Activated naive CD4-positive, alpha-beta T cell treated with anti-CD3 and anti-CD28 coated beads for 36 hours (primary cell): ENCODE results near the gene ATG5. TPM values are rescaled to one million over a fixed set of nuclear protein-coding genes. Genes with fewer than 3 reads are reported as not detected.
A peak's percentile ranks its signal among the peaks of the same experiment; 100 is the strongest.

Experiments used
- CTCF ChIA-PET: fragments of 350-600 bp; sonication (Branson Sonifier 250); formaldehyde crosslinking; loops from one replicate; lab custom pipeline; 2021; ENCODE audit warnings: antibody characterized with exemption; lab: Charles Lee
- DNase-seq: peaks from one replicate; pipeline ENCODE4 v3.0.0-alpha.2; 2020
- H3K27ac Mint-ChIP-seq: one replicate; pipeline ENCODE4 v1.8.0; 2021; ENCODE audit warnings: mild to moderate bottlenecking, mixed read lengths
- H3K27me3 Mint-ChIP-seq: one replicate; pipeline ENCODE4 v1.8.0; 2021; ENCODE audit warnings: low read depth, mixed read lengths
- H3K36me3 Mint-ChIP-seq: one replicate; pipeline ENCODE4 v1.8.0; 2021; ENCODE audit warnings: low read depth, mixed read lengths
- H3K4me1 Mint-ChIP-seq: one replicate; pipeline ENCODE4 v1.8.0; 2021; ENCODE audit warnings: low read depth, mixed read lengths
- H3K4me3 Mint-ChIP-seq: one replicate; pipeline ENCODE4 v1.8.0; 2021; ENCODE audit warnings: mild to moderate bottlenecking, moderate library complexity, mixed read lengths
- H3K9me3 Mint-ChIP-seq: one replicate; pipeline ENCODE4 v1.8.0; 2021; ENCODE audit warnings: mixed read lengths
- intact Hi-C: fragments of 100-400 bp; cut with micrococcal nuclease; formaldehyde crosslinking; loops from one replicate; pipeline ENCODE4 v1.15.1; 2023
- total RNA-seq, 2 experiments: library from RNA; stranded (reverse); gene quantifications; one replicate each; pipeline ENCODE4 v1.2.3, GENCODE V29; 2021

The ATG5 gene
- total RNA-seq, 2 experiments from 2014 or later = 20.2 to 20.7 TPM

DNA sequence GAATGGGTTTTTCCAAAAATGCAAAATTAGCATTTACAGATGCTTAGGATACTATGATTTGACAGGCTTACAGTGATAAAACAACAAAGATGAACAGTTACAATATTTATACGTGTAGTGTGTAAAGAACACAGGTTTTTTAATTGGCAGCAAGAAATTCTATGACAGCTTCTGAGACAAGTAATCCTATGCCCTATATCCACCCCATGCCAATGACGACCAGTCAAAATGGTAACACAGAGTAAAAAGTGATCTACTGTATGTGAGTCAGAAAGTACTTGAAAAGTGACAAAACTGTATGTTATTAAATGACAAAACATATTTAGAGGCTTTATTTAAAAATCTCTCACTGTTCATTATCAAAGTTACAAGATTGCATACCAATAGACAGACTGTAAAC is 139.9 kb downstream of the ATG5 start:
- CTCF ChIA-PET = interaction anchor here (0.6 to 1.4 kb wide), 3 partner anchors 38 to 154 kb away, joined by 3 to 4 read pairs (median 3); no protein-coding TSS in a partner anchor
- Mint-ChIP-seq H3K4me3 (no peak overlapping the region), H3K27ac (peak overlapping the region; percentile 36), H3K4me1 (peaks cover 44% of the 10 kb centered on the region), H3K36me3 (peaks cover 7% of the 10 kb centered on the region), H3K27me3 (no peaks in the 10 kb centered on the region), H3K9me3 (no peaks in the 10 kb centered on the region)
- intact Hi-C loops = loop anchor here (1.0 kb wide), 3 partner anchors 21 to 87 kb away; no protein-coding TSS in a partner anchor
- DNase-seq = peak; percentile 34

DNA sequence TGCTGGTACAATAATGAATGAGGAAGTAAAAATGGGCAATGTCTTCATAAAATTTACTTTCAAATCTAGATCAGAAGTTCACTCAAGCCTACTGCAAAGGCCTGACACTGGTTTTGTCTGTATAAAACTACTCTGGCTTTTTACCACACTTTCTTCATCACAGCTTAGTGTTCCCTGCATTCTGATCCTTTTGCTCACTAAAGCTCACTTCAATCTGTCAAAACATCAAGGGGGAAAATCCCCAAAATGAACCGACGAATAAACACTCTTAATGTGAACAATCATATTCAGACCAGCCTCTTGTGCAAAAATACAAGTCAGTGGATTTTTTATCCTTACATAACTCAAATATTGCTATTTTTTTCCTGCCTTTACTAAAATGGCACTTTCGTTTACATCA is 140.9 kb downstream of the ATG5 start:
- CTCF ChIA-PET = interaction anchor here (1.1 kb wide), 1 partner anchor 39 kb away, joined by 3 read pairs; no protein-coding TSS in a partner anchor
- Mint-ChIP-seq H3K4me1 (peaks cover 43% of the 10 kb centered on the region), H3K27ac (no peak overlapping the region), H3K9me3 (no peaks in the 10 kb centered on the region), H3K4me3 (no peak overlapping the region), H3K36me3 (peaks cover 7% of the 10 kb centered on the region), H3K27me3 (no peaks in the 10 kb centered on the region)
- no peak for DNase-seq
- intact Hi-C loops = loop anchor here (1.0 kb wide), 3 partner anchors 20 to 86 kb away; no protein-coding TSS in a partner anchor

DNA sequence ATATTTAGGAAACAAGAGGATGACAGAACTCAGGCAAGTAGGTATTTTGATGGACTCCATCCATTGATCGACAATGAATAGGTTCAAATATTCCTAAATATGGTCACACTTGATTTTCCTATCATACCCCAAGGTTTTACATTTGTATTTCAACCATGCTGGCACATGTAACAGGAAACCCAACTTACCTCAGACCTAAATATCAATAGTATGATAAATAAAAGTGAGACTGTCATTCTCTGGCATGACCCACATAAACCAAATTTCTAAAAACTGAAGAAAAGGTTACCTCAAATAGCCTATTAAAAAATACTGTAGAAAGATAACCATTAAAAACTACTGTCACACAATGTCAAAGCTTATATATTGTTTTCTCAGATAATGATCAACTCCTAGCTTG is 142.1 kb downstream of the ATG5 start:
- CTCF ChIA-PET = interaction anchor here (0.6 to 1.2 kb wide), 3 partner anchors 91 to 376 kb away, joined by 3 to 5 read pairs (median 3); no protein-coding TSS in a partner anchor
- no peaks in the 10 kb centered on the region for H3K27me3 Mint-ChIP-seq
- peaks cover 41% of the 10 kb centered on the region for H3K4me1 Mint-ChIP-seq
- no peak overlapping the region for H3K4me3 Mint-ChIP-seq
- no peak overlapping the region for H3K27ac Mint-ChIP-seq
- DNase-seq = no peak
- no peaks in the 10 kb centered on the region for H3K9me3 Mint-ChIP-seq
- intact Hi-C loops = no loop called here
- peaks cover 7% of the 10 kb centered on the region for H3K36me3 Mint-ChIP-seq

DNA sequence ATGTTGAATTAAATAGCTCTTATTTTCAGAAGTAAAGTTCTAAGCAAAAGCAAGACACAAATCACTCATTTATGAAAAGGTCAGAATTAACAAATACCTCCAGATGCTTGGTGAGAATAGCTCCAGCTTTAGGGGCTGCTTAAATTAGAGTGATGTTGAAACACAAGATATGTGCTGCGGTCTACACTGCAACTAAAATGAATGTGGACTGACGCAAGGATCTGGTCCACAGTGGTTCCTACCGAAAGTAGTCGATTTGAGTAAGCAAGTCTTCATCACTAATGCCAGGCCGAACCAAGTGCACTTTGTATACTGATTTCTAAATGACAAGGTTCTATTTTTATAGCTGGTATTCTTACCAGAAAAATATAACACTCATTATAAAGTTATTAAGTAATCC is 143.1 kb downstream of the ATG5 start:
- Mint-ChIP-seq H3K27me3 (no peaks in the 10 kb centered on the region), H3K4me3 (no peak overlapping the region), H3K9me3 (no peaks in the 10 kb centered on the region), H3K36me3 (peaks cover 7% of the 10 kb centered on the region), H3K27ac (no peak overlapping the region), H3K4me1 (peaks cover 37% of the 10 kb centered on the region)
- CTCF ChIA-PET = interaction anchor here (0.8 to 1.2 kb wide), 4 partner anchors 12 to 97 kb away, joined by 3 to 5 read pairs (median 4); partner anchors contain the start of gene PRDM1
- no peak for DNase-seq
- intact Hi-C loops = loop anchor here (1.0 kb wide), 1 partner anchor 9 kb away; no protein-coding TSS in a partner anchor

DNA sequence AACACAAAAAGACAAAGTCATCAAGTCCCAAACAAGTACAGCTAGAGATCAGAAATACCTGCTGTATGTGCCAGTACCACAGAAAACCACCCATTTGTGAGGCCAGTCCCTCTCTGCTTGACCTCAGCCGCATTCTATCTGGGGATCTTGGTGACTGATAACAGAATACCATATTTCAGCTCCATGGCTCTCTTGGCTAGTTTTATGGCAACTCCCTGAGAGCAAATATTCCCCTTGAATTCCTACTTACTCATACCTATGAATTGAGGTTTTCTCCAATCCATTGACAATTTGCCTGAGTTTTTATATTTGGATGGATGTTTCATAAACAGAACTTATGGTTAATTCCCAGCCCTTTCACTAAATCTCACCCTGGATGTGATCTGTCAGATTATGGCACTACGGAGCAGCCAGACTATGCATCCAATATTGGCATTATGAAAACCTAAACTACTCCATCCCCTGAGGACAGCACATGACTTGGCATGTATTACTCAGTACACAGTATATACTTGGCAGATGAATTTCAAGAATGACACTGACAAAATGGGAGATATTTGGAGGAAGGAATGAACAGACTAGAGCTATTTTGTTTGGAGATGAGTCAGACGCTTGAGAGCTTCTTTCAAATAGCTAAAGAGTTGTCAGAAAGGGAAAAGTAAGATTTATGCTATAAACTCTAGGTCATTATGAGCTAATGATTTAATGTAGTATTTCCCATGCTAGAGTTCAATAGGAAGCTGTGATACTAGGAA is 143.7 kb downstream of the ATG5 start:
- Mint-ChIP-seq H3K36me3 (peaks cover 7% of the 10 kb centered on the region), H3K9me3 (no peaks in the 10 kb centered on the region), H3K27me3 (no peaks in the 10 kb centered on the region), H3K27ac (no peak overlapping the region), H3K4me3 (no peak overlapping the region), H3K4me1 (peaks cover 33% of the 10 kb centered on the region)
- intact Hi-C loops = loop anchor here (1.0 kb wide), 2 partner anchors 8 to 9 kb away; no protein-coding TSS in a partner anchor
- no peak for DNase-seq
- CTCF ChIA-PET = interaction anchor here (0.8 to 1.2 kb wide), 4 partner anchors 12 to 96 kb away, joined by 3 to 5 read pairs (median 4); partner anchors contain the start of gene PRDM1

DNA sequence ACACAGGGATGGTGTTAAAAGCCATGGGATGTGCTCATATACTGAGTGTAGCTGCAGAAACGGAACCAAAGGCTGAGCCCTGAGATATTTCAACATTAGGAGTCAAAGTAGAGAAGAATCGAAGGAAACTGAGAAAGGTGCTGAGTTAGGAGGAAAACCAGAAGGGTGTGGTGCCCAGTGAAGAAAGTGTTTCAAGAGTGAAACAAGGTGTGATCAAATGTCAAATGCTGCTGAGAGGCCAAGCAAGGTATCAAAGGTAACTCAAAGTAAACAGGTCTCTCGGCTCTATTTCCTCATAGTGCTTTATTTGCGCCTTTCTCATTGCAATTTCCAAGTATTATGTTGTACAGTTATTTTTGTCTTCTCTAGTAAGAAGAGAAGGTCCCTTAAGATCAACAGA is 145.4 kb downstream of the ATG5 start:
- CTCF ChIA-PET = no interaction called here
- Mint-ChIP-seq H3K4me1 (peaks cover 19% of the 10 kb centered on the region), H3K27me3 (no peaks in the 10 kb centered on the region), H3K9me3 (no peaks in the 10 kb centered on the region), H3K36me3 (no peaks in the 10 kb centered on the region), H3K4me3 (no peak overlapping the region), H3K27ac (no peak overlapping the region)
- no peak for DNase-seq
- intact Hi-C loops = no loop called here

DNA sequence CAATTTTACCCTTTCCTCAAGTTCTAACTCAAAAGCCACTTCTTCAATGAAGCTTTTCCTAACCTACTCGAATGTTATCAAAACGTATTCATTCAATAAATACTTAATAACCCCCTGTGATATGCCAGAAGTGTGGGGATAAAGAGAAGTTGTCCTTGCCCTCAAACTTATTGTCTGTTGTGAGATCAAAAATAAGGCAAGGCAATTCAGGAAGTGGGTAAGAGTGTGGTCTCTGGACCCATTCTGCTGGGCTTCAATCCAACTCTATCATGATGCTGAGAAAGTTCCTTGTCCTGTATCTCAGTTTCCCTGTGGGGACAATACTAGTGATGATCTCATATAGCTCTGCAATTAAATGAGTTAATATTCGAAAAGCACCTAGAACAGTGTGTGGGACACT is 146.7 kb downstream of the ATG5 start:
- Mint-ChIP-seq H3K27me3 (no peaks in the 10 kb centered on the region), H3K36me3 (no peaks in the 10 kb centered on the region), H3K27ac (no peak overlapping the region), H3K4me3 (no peak overlapping the region), H3K4me1 (peaks cover 13% of the 10 kb centered on the region), H3K9me3 (no peaks in the 10 kb centered on the region)
- DNase-seq = no peak
- intact Hi-C loops = no loop called here
- CTCF ChIA-PET = interaction anchor here (0.8 kb wide), 1 partner anchor 60 kb away, joined by 3 read pairs; no protein-coding TSS in a partner anchor

DNA sequence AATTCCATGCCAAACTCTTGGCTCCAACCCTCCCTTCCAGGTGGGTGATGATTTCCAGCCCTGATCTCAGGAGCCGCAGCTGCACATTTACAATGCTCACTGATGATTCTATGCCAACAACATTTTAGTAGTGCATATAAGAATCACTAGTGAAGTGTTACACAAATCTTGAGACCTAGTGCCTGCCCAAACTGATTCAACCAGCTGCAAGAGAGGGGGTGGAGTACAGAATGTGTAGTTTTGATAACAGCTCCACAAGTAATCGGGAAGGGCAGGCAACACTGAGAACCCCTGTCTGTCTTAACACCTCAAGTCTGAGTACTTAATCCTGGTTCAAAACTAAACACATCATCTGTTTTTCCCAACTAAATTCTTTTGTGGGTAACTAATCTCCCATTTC is 147.8 kb downstream of the ATG5 start:
- CTCF ChIA-PET = no interaction called here
- Mint-ChIP-seq H3K4me1 (peaks cover 14% of the 10 kb centered on the region), H3K4me3 (no peak overlapping the region), H3K27ac (no peak overlapping the region), H3K36me3 (no peaks in the 10 kb centered on the region), H3K27me3 (no peaks in the 10 kb centered on the region), H3K9me3 (no peaks in the 10 kb centered on the region)
- DNase-seq = no peak
- intact Hi-C loops = no loop called here

DNA sequence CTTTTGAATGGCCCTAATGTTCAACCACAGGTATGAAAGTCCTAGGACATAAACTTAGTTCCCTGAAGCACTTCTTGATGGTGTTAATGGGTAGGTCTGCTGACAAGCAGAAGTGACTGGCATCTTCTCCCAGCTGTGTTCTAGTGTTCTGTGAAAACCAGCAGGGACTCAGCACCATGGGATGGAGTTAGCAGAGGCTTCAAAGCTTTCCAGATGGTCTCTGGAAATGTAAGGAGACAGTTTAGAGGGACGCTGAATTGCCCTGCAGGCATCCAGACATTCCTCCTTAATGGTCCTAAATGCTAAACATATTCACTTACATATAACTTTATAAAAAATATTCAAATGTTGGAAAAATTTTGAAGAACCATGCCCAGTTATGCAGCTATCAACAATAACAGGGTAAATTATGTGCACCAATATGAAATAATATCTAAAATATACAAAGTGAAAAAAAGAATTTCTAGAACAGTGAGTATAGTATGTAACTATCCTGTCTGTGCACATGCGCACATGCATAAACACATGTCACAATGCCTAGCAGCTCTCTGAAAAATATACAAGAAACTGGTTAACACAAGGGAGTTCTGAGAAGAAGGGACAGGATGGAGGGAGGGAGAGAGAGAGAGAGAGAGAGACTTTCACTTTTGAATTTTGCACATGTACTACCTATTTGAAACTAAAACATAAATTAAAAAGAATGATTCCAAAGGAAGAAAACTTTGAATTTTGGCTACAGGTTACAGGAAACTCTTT is 152.3 kb downstream of the ATG5 start:
- H3K27ac Mint-ChIP-seq = no peak overlapping the region
- no peaks in the 10 kb centered on the region for H3K36me3 Mint-ChIP-seq
- intact Hi-C loops = loop anchor here (1.0 kb wide), 1 partner anchor 9 kb away; no protein-coding TSS in a partner anchor
- H3K27me3 Mint-ChIP-seq = no peaks in the 10 kb centered on the region
- CTCF ChIA-PET = no interaction called here
- DNase-seq = no peak
- H3K4me1 Mint-ChIP-seq = peaks cover 21% of the 10 kb centered on the region
- H3K9me3 Mint-ChIP-seq = no peaks in the 10 kb centered on the region
- no peak overlapping the region for H3K4me3 Mint-ChIP-seq

DNA sequence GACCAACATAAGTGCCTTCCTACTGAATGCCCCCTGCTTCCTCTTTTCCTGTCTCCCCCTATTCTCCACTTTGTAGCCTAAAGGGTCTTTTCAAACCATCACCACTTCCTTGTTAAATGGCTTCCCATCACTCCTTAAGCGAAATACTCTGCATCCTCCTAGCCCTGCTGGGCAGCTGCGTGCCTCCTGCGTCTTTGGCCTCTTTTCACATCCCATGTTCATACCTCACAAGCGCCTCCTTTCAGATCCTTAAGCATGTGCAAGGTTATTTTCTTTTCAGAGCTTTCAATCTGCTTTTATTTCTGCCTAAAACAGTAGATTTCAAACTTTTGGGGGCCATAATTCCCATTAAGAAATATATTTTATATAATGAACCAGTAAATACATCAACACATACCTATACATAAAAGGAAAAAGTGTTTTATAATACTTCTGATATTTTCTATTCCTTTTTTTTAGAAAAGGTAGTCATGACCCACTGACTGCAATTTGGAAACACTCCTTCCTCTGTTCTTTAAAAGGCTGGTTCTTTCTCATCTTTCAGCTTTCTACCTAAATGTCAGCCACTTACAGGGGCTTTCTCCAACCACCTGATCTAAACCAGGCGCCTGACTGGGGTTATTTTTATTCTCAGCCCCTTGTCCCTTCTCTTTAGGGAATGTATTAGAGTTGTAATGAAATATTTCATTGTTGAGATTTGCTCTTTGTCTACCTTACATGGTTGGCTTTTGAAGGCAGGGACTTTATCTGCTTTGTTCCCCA is 155.3 kb downstream of the ATG5 start:
- Mint-ChIP-seq H3K4me3 (no peak overlapping the region), H3K27me3 (peaks cover 2% of the 10 kb centered on the region), H3K4me1 (peaks cover 28% of the 10 kb centered on the region), H3K36me3 (no peaks in the 10 kb centered on the region), H3K27ac (no peak overlapping the region), H3K9me3 (no peaks in the 10 kb centered on the region)
- intact Hi-C loops = no loop called here
- CTCF ChIA-PET = interaction anchor here (1.1 to 1.9 kb wide), 3 partner anchors 27 to 80 kb away, joined by 3 to 7 read pairs (median 3); no protein-coding TSS in a partner anchor
- no peak for DNase-seq

DNA sequence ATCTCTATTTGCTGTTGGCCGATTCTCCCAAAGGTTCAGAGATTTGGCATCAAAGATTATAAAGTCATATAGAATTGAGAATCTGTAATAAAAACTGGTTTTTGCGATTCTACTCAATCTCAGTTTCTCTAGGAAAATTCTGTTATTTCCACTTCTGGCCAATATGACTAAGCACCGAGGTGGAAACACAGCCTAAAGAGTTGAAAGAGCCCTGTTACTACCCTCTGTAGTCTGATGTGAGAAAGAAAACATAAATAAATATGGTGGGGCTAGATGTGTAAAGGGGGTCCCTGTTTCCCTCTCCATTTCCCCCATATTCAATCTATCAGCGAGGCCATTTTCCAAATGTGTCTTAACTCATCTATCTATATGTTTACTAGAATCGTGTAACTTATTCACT is 156.0 kb downstream of the ATG5 start:
- Mint-ChIP-seq H3K4me3 (no peak overlapping the region), H3K36me3 (no peaks in the 10 kb centered on the region), H3K27ac (no peak overlapping the region), H3K9me3 (no peaks in the 10 kb centered on the region), H3K4me1 (peaks cover 33% of the 10 kb centered on the region), H3K27me3 (peaks cover 2% of the 10 kb centered on the region)
- DNase-seq = no peak
- CTCF ChIA-PET = interaction anchor here (0.7 to 1.9 kb wide), 4 partner anchors 26 to 196 kb away, joined by 3 to 7 read pairs (median 3); no protein-coding TSS in a partner anchor
- intact Hi-C loops = no loop called here
